ENCODE results near the gene NPBWR2.
"Not testable (repeated sequence)": the region's sequence is repeated elsewhere in the genome, so short reads cannot be mapped to it uniquely, and the experiment has no call there.

Gene NPBWR2

GRCh38 chr20:64095927-64096326 lies 11.4 kb downstream of the NPBWR2 start:
- Histone ChIP-seq H3K9ac (no peak overlapping the region), H3K9me3 (replicated peaks in 1 of 11) (no peaks in the 10 kb centered on the region), H3K4me2 (no peak overlapping the region), H4K20me1 (peaks cover 5 to 43% (median 11%) of the 10 kb centered on the region in 11 experiments; a peak in 14 of 22 replicates), H3K27ac (no peak overlapping the region), H3K4me3 (no peak overlapping the region), H3K4me1 (peaks cover 0 to 29% (median 20%) of the 10 kb centered on the region in 10 experiments; a peak in 16 of 20 replicates), H3K36me3 (peaks cover 0 to 30% (median 0%) of the 10 kb centered on the region in 11 experiments; a peak in 10 of 22 replicates), H3K27me3 (peaks cover 3 to 13% (median 8%) of the 10 kb centered on the region in 11 experiments; a peak in 18 of 22 replicates)
- no peak for TF ChIP-seq Cebpa-rat (IDR thresholded peaks at IDR 0.05)

GRCh38 chr20:64095455-64095854 lies 11.9 kb downstream of the NPBWR2 start:
- Histone ChIP-seq H3K36me3 (peaks cover 0 to 30% (median 0%) of the 10 kb centered on the region in 11 experiments; a peak in 10 of 22 replicates), H3K27ac (no peak overlapping the region), H3K4me3 (no peak overlapping the region), H3K27me3 (peaks cover 0 to 8% (median 4%) of the 10 kb centered on the region in 11 experiments; a peak in 13 of 22 replicates), H3K9ac (no peak overlapping the region), H3K9me3 (replicated peaks in 1 of 11) (no peaks in the 10 kb centered on the region), H4K20me1 (peaks cover 0 to 41% (median 10%) of the 10 kb centered on the region in 11 experiments; a peak in 13 of 22 replicates), H3K4me1 (peaks cover 0 to 24% (median 16%) of the 10 kb centered on the region in 10 experiments; a peak in 16 of 20 replicates), H3K4me2 (no peak overlapping the region)
- no peak for TF ChIP-seq Cebpa-rat (IDR thresholded peaks at IDR 0.05)

- TF ChIP-seq Cebpa-rat (IDR thresholded peaks at IDR 0.05): no peak
- no peak overlapping the region for H3K4me3 ChIP-seq
- H3K4me1 ChIP-seq: peaks cover 0 to 9% (median 2%) of the 10 kb centered on the region in 10 experiments; a peak in 3 of 20 replicates
- H3K4me2 ChIP-seq: peak overlapping the region in 1 of 11 experiments; percentile 23; a peak in 1 of 22 replicates
- H3K36me3 ChIP-seq: peaks cover 0 to 14% (median 0%) of the 10 kb centered on the region in 11 experiments; a peak in 7 of 22 replicates
- H3K27ac ChIP-seq: no peak overlapping the region
- no peak overlapping the region for H3K9ac ChIP-seq
- peaks cover 1 to 4% (median 3%) of the 10 kb centered on the region in 11 experiments for H3K9me3 ChIP-seq (replicated peaks in 1 of 11)
- H4K20me1 ChIP-seq: peaks cover 0 to 41% (median 19%) of the 10 kb centered on the region in 11 experiments; a peak in 15 of 22 replicates
- H3K27me3 ChIP-seq: peaks cover 5 to 17% (median 8%) of the 10 kb centered on the region in 11 experiments; a peak in 16 of 22 replicates
Measured at GRCh38 chr20:64093013-64093503, 14.3 kb downstream of the NPBWR2 start.

- no peak overlapping the region for H3K27ac ChIP-seq
- H4K20me1 ChIP-seq: peaks cover 0 to 41% (median 19%) of the 10 kb centered on the region in 11 experiments; a peak in 15 of 22 replicates
- H3K9ac ChIP-seq: no peak overlapping the region
- no peak for TF ChIP-seq Cebpa-rat (IDR thresholded peaks at IDR 0.05)
- H3K4me1 ChIP-seq: peaks cover 0 to 9% (median 2%) of the 10 kb centered on the region in 10 experiments; a peak in 3 of 20 replicates
- H3K36me3 ChIP-seq: peaks cover 0 to 9% (median 0%) of the 10 kb centered on the region in 11 experiments; a peak in 4 of 22 replicates
- H3K4me3 ChIP-seq: no peak overlapping the region
- peak overlapping the region in 5 of 11 experiments; percentile 3 to 29 (median 18); a peak in 6 of 22 replicates for H3K4me2 ChIP-seq
- H3K9me3 ChIP-seq (replicated peaks in 1 of 11): peaks cover 8 to 11% (median 9%) of the 10 kb centered on the region in 11 experiments
- peaks cover 5 to 21% (median 9%) of the 10 kb centered on the region in 11 experiments; a peak in 16 of 22 replicates for H3K27me3 ChIP-seq
Measured at GRCh38 chr20:64092258-64093012, 14.9 kb downstream of the NPBWR2 start.

GRCh38 chr20:64091770-64092169 lies 15.6 kb downstream of the NPBWR2 start:
- Histone ChIP-seq H4K20me1 (peaks cover 0 to 41% (median 19%) of the 10 kb centered on the region in 11 experiments; a peak in 15 of 22 replicates), H3K4me2 (peak overlapping the region in 2 of 11 experiments; percentile 23 to 29; a peak in 2 of 22 replicates), H3K27ac (no peak overlapping the region), H3K9me3 (replicated peaks in 1 of 11) (peaks cover 11 to 15% (median 14%) of the 10 kb centered on the region in 11 experiments), H3K4me1 (peaks cover 0 to 9% (median 2%) of the 10 kb centered on the region in 10 experiments; a peak in 3 of 20 replicates), H3K9ac (no peak overlapping the region), H3K27me3 (peaks cover 5 to 23% (median 9%) of the 10 kb centered on the region in 11 experiments; a peak in 16 of 22 replicates), H3K36me3 (peaks cover 0 to 7% (median 0%) of the 10 kb centered on the region in 11 experiments; a peak in 3 of 22 replicates), H3K4me3 (no peak overlapping the region)
- TF ChIP-seq Cebpa-rat (IDR thresholded peaks at IDR 0.05): no peak

GRCh38 chr20:64091340-64091739 lies 16.0 kb downstream of the NPBWR2 start:
- H3K27ac ChIP-seq: no peak overlapping the region
- peaks cover 6 to 25% (median 13%) of the 10 kb centered on the region in 11 experiments; a peak in 19 of 22 replicates for H3K27me3 ChIP-seq
- H3K4me2 ChIP-seq: no peak overlapping the region
- TF ChIP-seq Cebpa-rat (IDR thresholded peaks at IDR 0.05): no peak
- peaks cover 14 to 19% (median 18%) of the 10 kb centered on the region in 11 experiments for H3K9me3 ChIP-seq (replicated peaks in 1 of 11)
- no peak overlapping the region for H3K9ac ChIP-seq
- H3K4me1 ChIP-seq: peaks cover 0 to 9% (median 2%) of the 10 kb centered on the region in 10 experiments; a peak in 3 of 20 replicates
- peaks cover 0 to 5% (median 0%) of the 10 kb centered on the region in 11 experiments; a peak in 3 of 22 replicates for H3K36me3 ChIP-seq
- peaks cover 0 to 41% (median 19%) of the 10 kb centered on the region in 11 experiments; a peak in 15 of 22 replicates for H4K20me1 ChIP-seq
- H3K4me3 ChIP-seq: no peak overlapping the region

- Histone ChIP-seq H3K4me2 (no peak overlapping the region), H3K9ac (no peak overlapping the region), H3K4me3 (no peak overlapping the region), H3K4me1 (peaks cover 0 to 9% (median 0%) of the 10 kb centered on the region in 10 experiments; a peak in 3 of 20 replicates), H3K27ac (no peak overlapping the region), H3K27me3 (peaks cover 17 to 37% (median 25%) of the 10 kb centered on the region in 11 experiments), H4K20me1 (peaks cover 0 to 42% (median 21%) of the 10 kb centered on the region in 11 experiments; a peak in 16 of 22 replicates), H3K36me3 (peaks cover 0 to 5% (median 0%) of the 10 kb centered on the region in 11 experiments; a peak in 3 of 22 replicates), H3K9me3 (replicated peaks in 1 of 11) (peaks cover 14 to 26% (median 24%) of the 10 kb centered on the region in 11 experiments)
- TF ChIP-seq Cebpa-rat (IDR thresholded peaks at IDR 0.05): no peak
Measured at GRCh38 chr20:64090165-64090564, 17.2 kb downstream of the NPBWR2 start.

GRCh38 chr20:64088586-64088985 lies 18.8 kb downstream of the NPBWR2 start:
- Histone ChIP-seq H3K27me3 (peaks cover 33 to 53% (median 40%) of the 10 kb centered on the region in 11 experiments), H3K9me3 (replicated peaks in 1 of 11) (peaks cover 14 to 26% (median 24%) of the 10 kb centered on the region in 11 experiments)

GRCh38 chr20:64087226-64087825 lies 20.0 kb downstream of the NPBWR2 start:
- not testable (repeated sequence) for H3K9ac ChIP-seq, H3K4me3 ChIP-seq, H3K36me3 ChIP-seq, H3K27ac ChIP-seq, H3K4me2 ChIP-seq
- Histone ChIP-seq H3K4me1 (peaks cover 17 to 25% (median 22%) of the 10 kb centered on the region in 10 experiments), H4K20me1 (peaks cover 0 to 55% (median 28%) of the 10 kb centered on the region in 11 experiments; a peak in 19 of 22 replicates), H3K27me3 (peaks cover 35 to 61% (median 46%) of the 10 kb centered on the region in 11 experiments), H3K9me3 (replicated peaks in 1 of 11) (peaks cover 14 to 26% (median 24%) of the 10 kb centered on the region in 11 experiments)

More at GRCh38 chr20:64088586-64088985, 18.8 kb downstream of the NPBWR2 start:
- H3K9ac ChIP-seq, H3K36me3 ChIP-seq, H3K4me2 ChIP-seq, H3K4me3 ChIP-seq, H3K27ac ChIP-seq: not testable (repeated sequence)
- Histone ChIP-seq H3K4me1 (peaks cover 6 to 21% (median 11%) of the 10 kb centered on the region in 10 experiments; a peak in 16 of 20 replicates), H4K20me1 (peaks cover 0 to 57% (median 31%) of the 10 kb centered on the region in 11 experiments; a peak in 19 of 22 replicates)
